ENCODE data around the gene TK2.

The TK2 gene

DNA sequence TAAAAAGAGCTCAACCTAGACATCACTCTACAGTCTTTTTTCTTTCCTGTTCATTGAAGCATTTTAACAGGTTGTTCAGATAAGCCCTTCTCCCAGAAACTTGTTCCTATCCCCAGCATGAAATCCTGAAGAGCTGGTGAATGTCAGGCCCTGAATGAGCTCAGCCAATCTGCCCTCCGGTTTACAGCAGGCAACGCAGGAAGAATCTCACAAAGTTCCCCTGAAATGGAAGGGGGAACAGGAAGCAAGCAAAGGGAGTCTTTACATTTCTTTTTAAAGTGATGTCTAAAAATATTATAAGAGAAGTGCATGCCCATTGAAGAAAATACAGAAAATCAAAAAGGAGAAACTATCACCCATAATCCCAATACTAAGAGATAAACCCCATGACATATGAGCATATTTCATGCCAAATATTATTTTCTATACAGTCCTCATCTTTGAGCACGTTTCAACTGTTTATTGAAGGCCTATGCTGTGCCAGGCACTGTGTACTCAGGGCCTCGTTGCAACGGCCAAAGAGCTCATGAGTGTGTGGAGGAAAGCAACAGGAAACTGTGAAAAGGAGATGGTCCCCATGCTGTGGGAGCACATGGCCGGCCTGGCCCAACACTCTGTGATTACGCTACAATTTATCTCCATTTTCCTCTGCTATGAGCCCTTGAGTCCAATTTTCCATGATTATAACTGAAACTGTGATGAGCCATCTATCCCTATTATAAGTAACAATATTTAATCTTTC lies 5.7 kb downstream of the TK2 start:
- DNase-seq, result no peak

DNA sequence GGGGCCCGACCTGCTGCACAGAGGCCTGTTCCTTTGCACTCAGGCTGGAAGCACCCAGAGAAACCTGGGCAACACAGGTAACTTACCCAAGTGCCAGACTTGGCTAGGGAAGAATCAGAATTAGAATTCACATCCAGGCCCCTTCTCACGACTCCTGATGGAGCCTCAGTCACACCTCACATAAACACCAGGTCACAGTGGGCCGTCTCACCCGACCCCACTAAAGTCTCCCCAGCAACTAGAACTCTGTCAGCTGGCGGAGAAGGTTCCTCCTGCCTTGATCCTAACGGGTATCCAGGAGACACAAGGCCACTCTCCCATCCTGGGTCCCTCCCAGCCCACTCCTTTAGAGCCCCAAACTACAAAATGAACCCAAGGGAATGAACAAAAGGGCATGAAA lies 6.4 kb downstream of the TK2 start:
- no peak for DNase-seq

DNA sequence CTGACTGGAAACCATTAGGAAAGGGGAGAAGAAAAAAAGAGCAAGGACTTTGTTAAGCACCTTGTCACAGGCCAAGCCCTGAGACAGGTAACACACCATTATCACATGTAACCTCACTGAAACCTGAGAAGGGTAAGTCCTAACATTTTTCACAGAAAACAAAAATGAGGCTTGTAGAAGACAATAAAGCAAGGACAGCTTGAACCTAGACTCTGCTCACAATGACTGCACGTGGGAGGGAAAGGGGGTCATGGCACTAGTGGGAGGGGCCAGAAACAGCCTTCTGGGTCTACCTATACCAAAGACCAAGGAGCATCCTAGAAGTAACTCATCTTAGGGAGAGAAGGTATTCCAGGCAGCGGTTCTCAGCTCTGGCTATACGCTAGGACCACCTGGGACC lies 7.5 kb downstream of the TK2 start:
- DNase-seq, result no peak

DNA sequence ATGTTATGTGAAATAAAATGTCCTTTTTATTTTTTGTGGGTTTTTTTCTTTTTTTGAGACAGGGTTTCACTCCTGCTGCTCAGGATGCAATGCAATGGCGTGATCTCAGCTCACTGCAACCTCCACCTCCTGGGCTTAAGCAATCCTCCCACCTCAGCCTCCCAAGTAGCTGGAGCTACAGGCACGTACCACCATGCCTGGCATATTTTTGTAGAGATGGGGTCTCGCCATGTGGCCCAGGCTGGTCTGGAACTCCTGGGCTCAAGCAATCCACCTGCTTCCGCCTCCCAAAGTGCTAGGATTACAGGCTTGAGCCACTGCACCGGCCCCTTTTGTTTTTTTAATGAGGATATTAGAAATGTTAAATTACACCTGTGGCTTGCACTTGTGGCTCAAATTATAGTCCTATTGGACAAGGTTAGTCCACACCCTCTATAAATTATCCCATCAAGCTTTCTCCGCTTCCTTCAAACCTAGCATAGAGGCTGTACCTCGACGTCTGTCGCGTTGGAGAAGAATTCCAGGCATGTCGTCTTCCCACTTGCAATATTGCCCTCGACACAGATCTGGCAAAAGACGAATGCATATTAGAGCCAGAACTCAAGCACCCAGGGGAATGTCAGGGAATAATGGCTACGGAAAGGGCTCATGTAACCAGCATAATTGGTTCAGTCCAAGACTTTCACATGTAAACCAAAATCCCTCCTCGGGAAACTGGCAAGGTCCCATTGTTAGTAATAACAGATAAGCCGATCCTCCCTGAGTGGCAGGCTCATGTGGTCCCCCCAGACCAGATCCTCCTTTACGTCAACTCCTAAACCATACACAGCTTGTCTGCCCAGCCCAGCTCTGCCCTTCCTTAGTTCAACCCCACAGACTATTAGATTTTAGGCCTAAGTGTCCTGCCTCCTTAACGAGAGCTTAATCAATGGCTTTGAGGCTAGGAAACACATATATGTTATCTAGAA lies 8.2 kb downstream of the TK2 start:
- DNase-seq, result no peak

DNA sequence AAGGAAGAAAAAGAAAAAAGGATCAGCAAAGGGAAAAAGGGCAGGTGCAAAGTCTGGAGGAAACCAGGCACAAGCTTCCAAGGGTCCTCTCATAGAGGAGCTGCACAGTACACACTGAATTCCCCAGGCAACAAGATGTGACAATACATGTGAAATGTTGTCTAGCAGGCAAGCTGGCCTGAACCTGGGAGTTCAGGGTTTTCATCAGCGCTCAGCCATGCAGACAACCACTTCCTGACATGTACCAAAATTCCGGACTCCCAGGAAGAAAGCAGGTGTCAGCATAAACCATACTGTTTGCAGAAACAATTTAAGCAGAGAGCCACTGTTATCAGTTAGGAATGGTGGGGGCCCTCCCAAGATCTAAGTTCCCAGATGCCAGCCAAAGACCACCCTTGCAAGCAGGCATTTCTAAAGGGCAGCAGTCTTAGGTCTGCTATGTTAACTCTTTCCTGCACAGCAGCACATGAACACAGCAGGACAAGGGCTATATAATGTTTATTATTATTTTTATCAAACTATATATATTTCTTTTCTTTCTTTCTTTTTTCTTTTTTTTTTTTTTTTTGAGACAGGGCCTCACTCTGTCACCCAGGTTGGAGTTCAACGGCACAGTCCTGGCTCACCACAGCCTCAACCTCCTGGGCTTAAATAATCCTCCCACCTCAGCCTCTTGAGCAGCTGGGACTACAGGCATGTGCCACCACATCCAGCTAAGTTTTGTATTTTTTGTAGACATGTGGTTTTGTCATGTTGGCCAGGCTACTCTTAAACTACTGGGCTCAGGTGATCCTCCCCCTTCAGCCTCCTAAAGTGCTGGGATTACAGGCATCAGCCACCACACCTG lies 10.1 kb downstream of the TK2 start:
- no peak for DNase-seq

DNA sequence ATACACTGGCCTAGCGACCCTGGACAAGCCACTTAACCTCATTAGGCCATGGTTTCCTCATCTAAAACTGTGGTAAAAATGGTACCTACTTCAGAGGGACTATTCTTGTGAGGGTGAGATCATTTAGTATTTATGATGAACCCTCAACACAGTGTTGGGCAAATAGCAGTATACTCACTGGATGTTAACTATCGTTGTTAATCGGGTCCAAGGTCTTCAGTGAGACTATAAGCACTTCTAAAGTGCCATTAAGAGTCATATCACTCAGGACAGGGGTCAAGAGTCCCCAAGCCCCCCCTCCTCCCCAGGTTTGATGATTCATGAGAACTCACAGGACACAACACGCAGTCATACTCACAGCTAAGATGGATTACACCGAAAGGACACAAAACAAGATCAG lies 11.0 kb downstream of the TK2 start:
- DNase-seq, result no peak

DNA sequence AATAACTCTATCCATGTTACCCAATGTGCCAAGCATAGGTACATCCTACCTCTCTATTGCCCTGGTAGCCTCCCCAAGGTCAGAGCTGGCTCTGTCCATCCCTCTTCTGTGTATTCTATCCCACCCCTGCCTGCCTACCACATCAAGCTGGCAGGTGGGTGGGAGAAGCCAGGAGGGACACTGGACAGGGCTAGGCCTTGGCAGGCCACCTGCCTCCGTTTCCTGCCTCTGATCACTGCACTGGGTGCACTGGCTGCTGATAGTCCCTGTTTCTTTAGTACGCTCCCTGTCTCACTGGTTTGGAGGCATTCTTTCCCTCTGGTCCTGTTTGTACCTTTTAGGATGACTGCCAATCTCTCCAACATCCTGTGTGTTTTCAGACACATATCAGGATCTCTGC lies 12.7 kb downstream of the TK2 start:
- no peak for DNase-seq

DNA sequence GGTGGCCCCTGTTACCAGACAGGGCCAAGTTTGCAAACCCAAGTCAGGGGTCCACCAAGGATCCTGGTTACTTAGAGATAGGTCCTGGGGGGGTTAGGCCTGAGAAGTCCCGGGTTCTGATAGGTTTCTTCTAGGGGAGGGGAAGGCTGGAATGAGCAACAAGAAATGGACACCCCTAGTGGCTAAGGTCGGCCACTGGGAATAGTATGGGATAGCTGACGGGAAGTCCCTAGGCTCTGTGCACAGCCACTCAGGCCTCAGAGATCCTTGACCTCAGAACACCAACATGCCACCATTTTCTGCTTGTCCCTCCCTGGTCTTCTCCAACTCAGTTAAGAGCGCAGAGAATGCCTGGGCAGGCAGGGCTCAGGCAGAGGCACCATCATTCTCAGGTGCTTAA lies 13.4 kb downstream of the TK2 start:
- no peak for DNase-seq

DNA sequence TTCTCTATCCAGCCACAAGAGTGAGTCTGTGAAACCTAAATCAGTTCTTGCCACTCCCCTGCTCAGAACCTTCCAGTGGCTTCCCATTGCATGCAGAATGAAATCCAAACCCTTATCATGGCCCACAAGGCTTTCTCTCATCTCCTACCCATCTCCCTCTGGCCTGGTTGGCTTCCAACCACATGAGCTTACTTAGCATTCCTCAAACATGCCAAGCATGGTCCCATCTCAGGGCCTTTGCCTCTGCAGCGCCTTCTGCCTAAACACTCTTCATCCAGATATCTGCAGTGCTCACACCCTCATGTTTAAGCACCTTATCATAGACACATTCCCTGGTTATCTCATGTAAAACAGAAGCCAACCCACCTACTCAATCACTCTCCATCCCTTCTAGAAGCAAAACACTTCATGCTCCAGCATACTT lies 15.5 kb downstream of the TK2 start:
- DNase-seq, result no peak

DNA sequence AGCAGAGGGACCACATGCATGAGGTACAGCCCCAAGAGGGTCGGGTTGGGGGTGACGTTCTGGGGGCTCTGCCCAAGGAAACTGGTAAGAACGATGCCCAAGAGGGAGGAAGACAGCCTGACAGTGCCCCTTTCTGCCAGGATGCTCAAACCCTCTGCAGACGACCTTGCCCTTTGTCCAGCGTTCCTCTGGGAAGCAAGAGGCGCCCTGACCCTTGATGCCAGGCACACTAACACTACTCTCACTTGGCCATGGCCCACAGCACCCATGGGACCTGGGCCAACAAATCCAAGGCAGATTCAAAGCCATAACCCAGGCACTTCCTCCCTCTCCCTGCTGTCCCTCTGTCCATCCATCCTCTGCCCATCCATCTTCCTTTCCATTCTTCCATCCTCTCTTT lies 20.4 kb downstream of the TK2 start:
- no peak for DNase-seq

DNA sequence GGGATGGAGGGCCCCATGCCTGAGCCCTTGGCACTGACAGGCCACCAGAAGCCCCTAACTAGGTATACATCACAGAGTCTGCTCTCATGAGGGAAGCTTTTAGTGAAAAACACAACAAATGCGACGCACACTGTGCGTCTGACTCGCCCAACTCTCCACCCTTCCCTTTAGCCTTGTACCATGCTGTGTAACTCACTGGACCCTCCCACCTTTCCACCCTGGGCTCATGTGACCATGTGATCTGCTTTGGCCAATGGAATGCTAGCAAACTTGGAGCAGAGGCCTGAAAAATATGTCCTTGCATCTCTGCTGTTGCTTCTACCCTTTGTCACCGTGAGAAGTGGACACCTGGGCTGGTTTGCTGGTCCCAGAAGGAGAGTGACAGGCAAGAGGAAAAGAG lies 21.6 kb downstream of the TK2 start:
- no peak for DNase-seq

DNA sequence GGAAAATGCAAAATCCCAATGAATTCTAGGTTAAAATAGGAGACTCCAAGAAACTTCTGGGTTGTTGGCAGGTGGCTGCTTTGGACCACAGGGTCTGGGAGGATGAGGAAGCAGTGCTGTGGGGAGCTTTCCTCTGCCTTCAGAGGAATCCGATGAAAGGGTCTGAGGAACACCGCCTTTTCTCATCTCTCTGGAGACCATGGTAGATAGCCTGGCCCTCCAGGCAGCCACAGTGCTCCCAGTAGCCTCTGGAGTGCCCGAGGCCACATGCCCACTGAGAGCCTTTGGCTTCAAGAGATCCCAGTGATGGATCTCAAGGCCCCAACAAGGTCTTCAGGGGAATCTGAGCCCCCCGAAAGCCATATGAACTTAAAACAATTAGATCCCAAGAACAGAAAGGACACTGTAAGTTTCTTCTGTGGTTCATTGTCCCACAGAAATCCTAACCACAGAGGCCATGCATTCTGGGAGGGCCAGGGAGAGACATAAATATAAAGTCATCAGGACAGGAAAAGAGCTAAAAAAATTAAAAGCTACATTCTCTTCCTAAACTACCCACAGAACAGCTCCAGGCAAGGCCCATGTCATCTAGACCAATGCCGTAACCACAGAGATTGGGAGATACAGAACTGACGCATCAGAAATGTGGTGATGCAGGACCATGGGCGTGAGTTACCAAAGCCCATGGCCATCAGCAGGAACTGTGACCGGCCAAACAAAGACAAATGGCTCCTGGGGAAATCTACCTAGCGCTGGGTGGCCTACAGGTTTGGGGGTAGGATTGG lies 24.3 kb downstream of the TK2 start:
- DNase-seq, result no peak

DNA sequence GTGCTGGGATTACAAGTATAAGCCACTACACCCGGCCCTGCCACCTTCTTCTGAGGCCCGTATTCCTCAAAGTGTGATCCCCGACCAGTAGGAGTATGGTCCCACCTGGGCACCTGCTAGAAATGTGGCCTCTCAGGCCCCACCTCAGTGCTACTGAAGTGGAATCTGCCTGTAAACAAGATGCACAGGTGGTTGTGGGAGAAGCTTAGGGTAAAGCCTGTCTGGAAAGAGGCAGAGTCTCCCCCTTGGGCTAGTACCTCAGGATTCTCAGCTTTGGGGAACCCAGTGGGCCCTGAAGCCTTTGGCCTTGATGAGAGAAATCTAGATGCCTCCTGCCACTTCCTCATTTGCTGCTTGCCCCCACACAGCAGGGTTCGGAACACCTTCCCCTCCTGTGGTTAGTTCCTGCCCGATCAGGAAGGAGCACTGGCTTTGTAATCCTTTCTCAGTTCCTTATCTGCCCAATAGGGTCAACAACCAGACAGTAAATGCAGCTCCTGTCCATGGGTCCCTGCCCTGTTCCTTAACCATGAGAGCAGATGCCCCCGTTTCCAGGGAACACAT lies 25.2 kb downstream of the TK2 start:
- DNase-seq, result no peak

DNA sequence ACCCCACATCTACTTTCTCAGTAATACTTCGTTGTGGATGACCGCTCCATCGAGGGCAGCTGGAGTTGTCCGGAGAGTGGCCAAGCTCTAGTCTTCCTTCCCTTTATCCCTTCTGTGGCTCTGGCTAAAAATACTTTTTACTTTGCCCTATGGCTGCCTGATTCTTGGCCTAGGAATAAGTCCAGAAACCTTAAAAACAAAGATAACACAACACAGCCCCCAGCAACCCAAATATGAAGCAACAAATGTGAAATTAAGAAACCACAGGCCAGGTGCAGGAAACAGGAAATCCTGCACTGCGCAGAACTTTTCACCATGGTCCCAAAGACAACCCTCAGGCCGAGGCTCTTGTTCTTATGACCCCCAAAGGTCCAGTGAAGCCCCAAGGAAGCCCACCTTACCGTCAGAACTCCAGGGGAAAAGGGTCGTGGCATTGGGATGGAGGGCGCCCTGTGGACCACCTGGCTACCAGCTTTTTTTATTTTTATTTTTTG lies 26.0 kb downstream of the TK2 start:
- peak; percentile 36 for DNase-seq

DNA sequence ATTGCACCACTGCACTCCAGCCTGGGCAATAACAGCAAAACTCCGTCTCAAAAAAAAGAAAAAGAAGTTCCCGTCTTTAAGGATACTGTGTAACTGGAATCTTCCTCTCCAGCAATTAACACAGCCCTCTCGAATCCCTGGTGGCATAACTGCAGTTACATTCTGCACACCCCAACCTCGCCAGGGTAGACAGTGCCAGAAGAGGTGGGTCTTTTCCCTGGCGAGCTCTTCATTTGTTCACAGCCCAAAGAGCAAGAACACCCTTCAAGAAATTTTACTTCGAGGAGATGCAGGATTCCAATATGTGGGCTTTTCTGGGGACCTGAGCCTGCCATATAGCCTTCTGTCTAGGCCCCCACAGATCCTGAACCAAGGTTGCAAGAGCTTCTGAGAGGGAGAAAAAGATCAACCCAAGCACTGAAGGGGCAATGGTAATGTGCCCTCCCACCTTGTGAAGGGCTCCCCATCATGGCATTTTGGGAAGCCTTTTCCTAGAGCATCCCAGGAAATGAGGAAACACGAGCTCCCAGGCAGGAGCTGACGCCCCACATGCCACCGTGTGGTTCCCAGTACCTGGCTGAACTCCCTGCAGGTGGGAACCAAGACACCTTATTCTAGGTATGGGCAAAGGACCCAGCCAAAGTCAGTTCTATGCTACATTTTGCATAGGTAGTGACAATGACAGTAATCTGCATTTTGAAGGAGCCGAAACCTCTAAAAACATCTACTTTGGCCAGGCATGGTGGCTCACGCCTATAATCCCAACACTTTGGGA lies 26.9 kb downstream of the TK2 start:
- no peak for DNase-seq

DNA sequence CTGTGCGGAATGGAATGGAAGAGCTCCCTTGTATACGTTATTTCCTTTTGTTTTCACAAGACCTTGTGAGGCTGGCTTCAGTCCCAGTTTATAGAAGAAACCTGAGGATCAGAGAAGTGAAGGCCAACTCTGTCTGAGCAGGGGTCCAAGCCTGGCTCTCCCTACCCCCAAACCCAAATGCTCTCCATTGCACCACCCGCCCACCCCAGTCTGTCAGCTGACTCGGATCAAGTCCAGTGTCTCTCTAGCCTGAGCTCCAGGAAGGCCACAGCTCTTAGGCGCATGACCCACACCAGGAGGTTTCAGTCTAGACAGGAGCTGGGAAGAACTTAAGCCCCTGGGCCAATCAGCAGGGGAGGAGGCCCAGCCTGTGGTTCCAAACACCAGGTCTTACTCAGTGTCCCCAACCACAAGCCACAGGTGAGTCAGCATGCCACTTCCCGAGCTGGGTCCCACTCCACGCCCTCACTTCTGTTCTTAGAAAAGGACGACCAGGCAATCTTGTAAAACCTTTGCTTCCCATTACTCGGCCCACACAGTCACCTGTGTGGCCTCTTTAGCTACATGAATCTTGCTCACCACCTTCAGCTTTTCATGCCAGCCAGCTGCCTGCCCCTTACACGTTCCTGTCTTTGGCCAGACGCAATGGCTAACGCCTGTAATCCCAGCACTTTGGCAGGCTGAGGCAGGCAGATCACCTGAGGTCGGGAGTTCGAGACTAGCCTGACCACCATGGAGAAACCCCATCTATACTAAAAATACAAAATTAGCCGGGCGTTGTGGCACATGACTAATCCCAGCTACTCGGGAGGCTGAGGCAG lies 27.8 kb downstream of the TK2 start:
- peak; percentile 95 for DNase-seq

DNA sequence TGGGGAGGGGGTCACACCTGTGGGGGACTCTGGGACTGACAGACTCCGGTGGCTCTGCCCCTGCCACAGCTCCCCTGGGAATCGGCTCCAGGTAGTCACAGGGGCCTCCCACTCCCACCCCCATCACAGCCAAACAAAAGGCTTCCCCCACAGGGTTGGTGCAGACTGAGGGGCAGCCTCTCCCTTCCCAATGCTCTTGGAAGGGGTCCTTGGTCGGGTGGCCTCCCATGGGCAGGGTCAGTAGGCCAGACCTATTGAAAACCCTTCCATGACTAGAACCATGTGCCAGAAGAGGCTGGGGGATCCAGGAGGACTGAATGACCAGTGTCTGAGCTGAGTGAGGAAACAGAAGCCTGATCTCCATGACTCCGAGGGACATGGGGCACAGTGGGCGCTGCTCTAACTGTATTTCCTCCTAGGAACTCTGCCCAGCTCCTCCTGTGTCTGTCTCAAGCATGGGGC lies 28.6 kb downstream of the TK2 start:
- no peak for DNase-seq

DNA sequence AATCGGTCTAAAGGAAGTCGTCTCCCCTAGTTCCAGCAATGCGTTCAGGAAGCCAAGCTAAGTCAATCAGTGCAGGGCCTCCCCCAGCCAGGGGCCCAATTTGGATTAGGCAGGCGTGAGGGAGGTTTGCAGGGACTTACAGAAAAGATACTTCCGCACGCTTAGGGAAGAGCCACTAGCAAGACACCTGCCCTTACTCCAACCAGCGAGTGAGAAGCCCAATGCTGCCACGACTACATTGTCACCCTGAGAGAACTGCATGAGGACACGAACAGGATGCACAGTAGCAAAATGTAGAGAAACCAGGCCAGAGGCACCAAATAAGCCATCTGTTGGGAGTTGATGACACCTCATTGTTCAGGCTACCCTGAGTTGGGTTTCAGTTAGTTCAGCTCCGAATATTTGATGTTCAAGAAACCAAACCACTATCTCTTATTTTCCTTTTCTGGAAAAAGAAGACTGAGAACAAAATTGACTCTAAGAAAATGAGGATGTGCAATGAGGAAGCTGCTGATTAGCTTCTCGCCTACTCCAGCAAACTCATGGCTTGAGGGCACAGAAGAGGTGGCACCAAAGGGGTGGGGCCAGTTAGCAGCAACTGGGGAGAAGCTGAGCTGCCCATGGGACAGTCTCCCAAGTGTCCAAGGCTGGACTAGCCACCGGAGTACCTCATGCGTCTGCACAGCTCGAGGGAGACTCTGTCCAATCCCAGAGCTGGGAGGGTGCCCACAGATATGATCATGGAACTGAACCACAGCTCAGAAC lies 29.3 kb downstream of the TK2 start:
- DNase-seq, result no peak
